ENCODE data around the gene IFT81. TPM values are rescaled to one million over a fixed set of nuclear protein-coding genes. Genes with fewer than 3 reads are reported as not detected.

IFT81 gene
- total and polyA plus RNA-seq, 2 donors (not counting 3 experiments of a cell fraction or from before 2014, with no cell fraction given) = 2.4 to 9.8 TPM

DNA sequence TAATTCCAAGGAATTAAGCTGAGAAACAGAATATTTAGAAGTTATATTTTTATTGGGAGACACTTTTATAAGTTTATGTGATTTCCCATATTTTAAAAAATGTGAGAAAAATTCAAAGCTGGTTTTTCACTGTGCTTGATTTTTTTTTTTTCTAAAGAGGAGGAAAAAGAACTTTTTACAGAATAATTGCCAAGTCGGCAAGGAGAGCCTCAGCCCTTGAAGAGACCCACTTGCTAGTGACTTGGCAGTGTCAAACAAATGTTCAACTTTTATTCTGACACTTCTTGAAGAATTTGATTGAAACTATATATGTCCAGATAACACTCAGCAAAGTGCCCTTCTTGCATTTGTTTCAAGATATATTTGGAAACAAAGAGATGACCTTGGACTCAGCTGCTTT, 104.6 kb downstream of the IFT81 start:
- H4K20me1 ChIP-seq (replicated peaks; ENCODE audit: control insufficient read depth, extremely low read depth, insufficient read depth, low read length) = no peaks in the 10 kb centered on the region
- no peak overlapping the region for H3K4me2 ChIP-seq (ENCODE audit: insufficient read depth, low read length)
- no peaks in the 10 kb centered on the region for H3K27me3 ChIP-seq (ENCODE audit: control insufficient read depth in 2 of 2, insufficient read depth in 2 of 2, low read length in 2 of 2)
- no peak overlapping the region for H2AFZ ChIP-seq (ENCODE audit: low read depth, low read length)
- no TSS peak for BruUV-seq (replicated peaks)
- FAIRE-seq = no peak
- no peaks in the 10 kb centered on the region for H3K36me3 ChIP-seq (ENCODE audit: control insufficient read depth in 2 of 2, extremely low read depth in 1 of 2, insufficient read depth in 2 of 2, low read length in 2 of 2)
- H3K27ac ChIP-seq (ENCODE audit: insufficient read depth, low read depth, low read length) = no peak overlapping the region
- no peaks in the 10 kb centered on the region for H3K9me3 ChIP-seq (replicated peaks; ENCODE audit: control insufficient read depth, insufficient read depth, low read length)
- TF ChIP-seq JUN (IDR thresholded peaks at IDR 0.05; ENCODE audit: borderline replicate concordance, insufficient read depth, insufficient read length, low read depth) (no peak), MYC (IDR thresholded peaks at IDR 0.05; ENCODE audit: low read depth, low read length) (no peak), FOS (IDR thresholded peaks at IDR 0.05; ENCODE audit: borderline replicate concordance, insufficient read depth, low read length) (no peak), GATA2 (IDR thresholded peaks at IDR 0.05; ENCODE audit: insufficient read depth, insufficient read length, low read depth, low read length) (no peak), EZH2 (IDR thresholded peaks at IDR 0.05; ENCODE audit: borderline replicate concordance, low read depth, low read length, severe bottlenecking) (no peak), POLR2A (IDR thresholded peaks at IDR 0.05; ENCODE audit: low read depth, low read length) (no peak), POLR2AphosphoS5 (IDR thresholded peaks at IDR 0.05; ENCODE audit: insufficient read depth, low read depth, low read length) (no peak)
- TF ChIP-seq, protein P1, sequence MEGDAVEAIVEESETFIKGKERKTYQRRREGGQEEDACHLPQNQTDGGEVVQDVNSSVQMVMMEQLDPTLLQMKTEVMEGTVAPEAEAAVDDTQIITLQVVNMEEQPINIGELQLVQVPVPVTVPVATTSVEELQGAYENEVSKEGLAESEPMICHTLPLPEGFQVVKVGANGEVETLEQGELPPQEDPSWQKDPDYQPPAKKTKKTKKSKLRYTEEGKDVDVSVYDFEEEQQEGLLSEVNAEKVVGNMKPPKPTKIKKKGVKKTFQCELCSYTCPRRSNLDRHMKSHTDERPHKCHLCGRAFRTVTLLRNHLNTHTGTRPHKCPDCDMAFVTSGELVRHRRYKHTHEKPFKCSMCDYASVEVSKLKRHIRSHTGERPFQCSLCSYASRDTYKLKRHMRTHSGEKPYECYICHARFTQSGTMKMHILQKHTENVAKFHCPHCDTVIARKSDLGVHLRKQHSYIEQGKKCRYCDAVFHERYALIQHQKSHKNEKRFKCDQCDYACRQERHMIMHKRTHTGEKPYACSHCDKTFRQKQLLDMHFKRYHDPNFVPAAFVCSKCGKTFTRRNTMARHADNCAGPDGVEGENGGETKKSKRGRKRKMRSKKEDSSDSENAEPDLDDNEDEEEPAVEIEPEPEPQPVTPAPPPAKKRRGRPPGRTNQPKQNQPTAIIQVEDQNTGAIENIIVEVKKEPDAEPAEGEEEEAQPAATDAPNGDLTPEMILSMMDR (IDR thresholded peaks at IDR 0.05; ENCODE audit: extremely low read depth in 1 of 2, insufficient read depth in 1 of 2, low read depth in 1 of 2, low read length in 2 of 2) = no peak
- TF ChIP-seq, protein P2, sequence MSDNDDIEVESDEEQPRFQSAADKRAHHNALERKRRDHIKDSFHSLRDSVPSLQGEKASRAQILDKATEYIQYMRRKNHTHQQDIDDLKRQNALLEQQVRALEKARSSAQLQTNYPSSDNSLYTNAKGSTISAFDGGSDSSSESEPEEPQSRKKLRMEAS (IDR thresholded peaks at IDR 0.05; ENCODE audit: insufficient read depth, insufficient read length) = no peak
- H3K4me3 ChIP-seq (replicated peaks in 1 of 3; ENCODE audit: insufficient read depth in 1 of 3, low read depth in 1 of 3, low read length in 3 of 3) = no peak overlapping the region
- H3K9me1 ChIP-seq (replicated peaks; ENCODE audit: control insufficient read depth, extremely low read depth, insufficient read depth, low read length) = no peaks in the 10 kb centered on the region
- ChIA-PET POLR2A (no interaction called here), CTCF (interaction anchor here (0.8 to 1.8 kb wide), 7 partner anchors 10 to 203 kb away, joined by 3 to 5 read pairs (median 3); no protein-coding TSS in a partner anchor)
- no peak overlapping the region for H3K9ac ChIP-seq (replicated peaks; ENCODE audit: extremely low read depth, insufficient read depth, low read length)
- H3K4me1 ChIP-seq (ENCODE audit: control insufficient read depth, extremely low read depth, insufficient read depth, low read length) = peaks cover 6% of the 10 kb centered on the region
- intact Hi-C loops (cut with micrococcal nuclease) (no loop called here), dilution Hi-C loops (cut with MboI; ENCODE audit: extremely low pct_ligation_motif_present, low sequenced_read_pairs) (no loop called here)
- DNase-seq (ENCODE audit: low read depth, low spot score) = no peak
- H3K79me2 ChIP-seq (ENCODE audit: control insufficient read depth, insufficient read depth, low read length) = no peaks in the 10 kb centered on the region

Data from endothelial cell of umbilical vein (primary cell).